ENCODE data around the gene SCRN2. TPM values are rescaled to one million over a fixed set of nuclear protein-coding genes. Genes with fewer than 3 reads are reported as not detected.

SCRN2 gene
- total and polyA plus RNA-seq, 2 donors (not counting 3 experiments of a cell fraction or from before 2014, with no cell fraction given) = 31.7 to 48.9 TPM

- DNase-seq (ENCODE audit: low read depth, low spot score) (no peak), FAIRE-seq (no peak)
- no peaks in the 10 kb centered on the region for H3K9me3 ChIP-seq (replicated peaks; ENCODE audit: control insufficient read depth, insufficient read depth, low read length)
- BruUV-seq (replicated peaks) = no TSS peak
- H3K36me3 ChIP-seq (ENCODE audit: control insufficient read depth in 2 of 2, extremely low read depth in 1 of 2, insufficient read depth in 2 of 2, low read length in 2 of 2) = no peaks in the 10 kb centered on the region
- TF ChIP-seq GATA2 (IDR thresholded peaks at IDR 0.05; ENCODE audit: insufficient read depth, insufficient read length, low read depth, low read length) (no peak), CTCF (IDR thresholded peaks at IDR 0.05; ENCODE audit: extremely low read depth in 1 of 2, insufficient read depth in 1 of 2, low read depth in 1 of 2, low read length in 2 of 2) (no peak), MYC (IDR thresholded peaks at IDR 0.05; ENCODE audit: low read depth, low read length) (no peak), JUN (IDR thresholded peaks at IDR 0.05; ENCODE audit: borderline replicate concordance, insufficient read depth, insufficient read length, low read depth) (no peak), FOS (IDR thresholded peaks at IDR 0.05; ENCODE audit: borderline replicate concordance, insufficient read depth, low read length) (no peak), EZH2 (IDR thresholded peaks at IDR 0.05; ENCODE audit: borderline replicate concordance, low read depth, low read length, severe bottlenecking) (no peak), POLR2A (IDR thresholded peaks at IDR 0.05; ENCODE audit: low read depth, low read length) (no peak), MAX (IDR thresholded peaks at IDR 0.05; ENCODE audit: insufficient read depth, insufficient read length) (no peak), POLR2AphosphoS5 (IDR thresholded peaks at IDR 0.05; ENCODE audit: insufficient read depth, low read depth, low read length) (no peak)
- H3K4me3 ChIP-seq (replicated peaks in 1 of 3; ENCODE audit: insufficient read depth in 1 of 3, low read depth in 1 of 3, low read length in 3 of 3) = no peak overlapping the region
- ChIA-PET CTCF (interaction anchor here (0.7 to 2.5 kb wide), 6 partner anchors 10 to 38 kb away, joined by 4 to 17 read pairs (median 6); partner anchors contain the start of genes SCRN2 and SP2), POLR2A (interaction anchor here (0.7 kb wide), 1 partner anchor 68 kb away, joined by 3 read pairs; no protein-coding TSS in a partner anchor)
- H3K9ac ChIP-seq (replicated peaks; ENCODE audit: extremely low read depth, insufficient read depth, low read length) = no peak overlapping the region
- no peak overlapping the region for H3K4me2 ChIP-seq (ENCODE audit: insufficient read depth, low read length)
- intact Hi-C loops (cut with micrococcal nuclease) (no loop called here), dilution Hi-C loops (cut with MboI; ENCODE audit: extremely low pct_ligation_motif_present, low sequenced_read_pairs) (no loop called here)
- H3K27me3 ChIP-seq (ENCODE audit: control insufficient read depth in 2 of 2, insufficient read depth in 2 of 2, low read length in 2 of 2) = peaks cover 9 to 14% of the 10 kb centered on the region in 2 experiments
- H2AFZ ChIP-seq (ENCODE audit: low read depth, low read length) = no peak overlapping the region
- peaks cover 7% of the 10 kb centered on the region for H3K4me1 ChIP-seq (ENCODE audit: control insufficient read depth, extremely low read depth, insufficient read depth, low read length)
- no peaks in the 10 kb centered on the region for H4K20me1 ChIP-seq (replicated peaks; ENCODE audit: control insufficient read depth, extremely low read depth, insufficient read depth, low read length)
- H3K27ac ChIP-seq (ENCODE audit: insufficient read depth, low read depth, low read length) = no peak overlapping the region
- no peaks in the 10 kb centered on the region for H3K79me2 ChIP-seq (ENCODE audit: control insufficient read depth, insufficient read depth, low read length)
- H3K9me1 ChIP-seq (replicated peaks; ENCODE audit: control insufficient read depth, extremely low read depth, insufficient read depth, low read length) = no peaks in the 10 kb centered on the region
These were observed 38.0 kb upstream of the SCRN2 start for GRCh38 chr17:47879028-47879585.

All from endothelial cell of umbilical vein (primary cell).